SKM-1 treated with dmso at 0.1 percent for 144 hours (cell line): ENCODE results near the gene UCK2.
A peak's percentile ranks its signal among the peaks of the same experiment; 100 is the strongest.

ENCODE experiments used
- DNase-seq: peaks from one replicate; lab custom pipeline; 2025; ENCODE audit not compliant: unreplicated experiment; lab: John Stamatoyannopoulos, UW

UCK2 gene

DNA sequence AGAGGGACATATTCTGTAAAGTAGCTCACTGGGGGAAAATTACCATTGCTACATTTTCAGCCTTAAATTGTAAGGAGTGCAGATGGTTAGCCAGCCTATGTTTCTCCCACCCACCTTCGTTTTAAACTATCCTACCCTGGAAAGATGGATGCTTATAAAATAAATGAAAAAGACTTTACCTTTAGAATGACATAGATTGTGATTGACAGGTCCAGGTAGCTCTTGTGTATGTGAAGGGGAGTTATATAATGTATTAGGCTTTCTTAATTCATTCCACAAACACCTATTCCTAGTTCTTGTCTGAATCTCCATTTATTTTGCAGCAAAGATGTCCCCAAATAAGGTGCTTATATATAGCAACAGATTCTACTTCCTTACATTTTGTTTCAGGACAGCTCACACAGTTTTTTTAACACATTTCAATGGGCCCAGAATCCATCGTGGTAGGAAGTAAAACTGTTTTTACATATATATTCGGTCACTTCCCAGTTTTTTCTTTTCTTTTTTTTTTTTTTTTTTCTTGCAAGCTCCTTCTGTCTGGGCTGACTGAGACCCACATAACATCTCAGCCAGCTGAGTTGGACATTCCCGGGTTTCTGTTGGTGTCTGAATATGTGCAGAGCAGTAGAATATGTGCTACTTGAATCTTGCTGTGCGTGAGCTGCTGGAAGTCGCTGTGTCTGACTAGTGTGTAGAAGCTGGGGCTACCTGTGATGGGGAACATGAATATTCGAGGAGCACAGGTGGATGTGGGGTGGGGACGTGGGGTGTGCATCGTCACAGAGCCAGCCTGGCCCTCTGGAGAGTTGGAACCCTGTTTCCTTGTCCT, 27.8 kb downstream of the UCK2 start:
- DNase-seq: no peak

DNA sequence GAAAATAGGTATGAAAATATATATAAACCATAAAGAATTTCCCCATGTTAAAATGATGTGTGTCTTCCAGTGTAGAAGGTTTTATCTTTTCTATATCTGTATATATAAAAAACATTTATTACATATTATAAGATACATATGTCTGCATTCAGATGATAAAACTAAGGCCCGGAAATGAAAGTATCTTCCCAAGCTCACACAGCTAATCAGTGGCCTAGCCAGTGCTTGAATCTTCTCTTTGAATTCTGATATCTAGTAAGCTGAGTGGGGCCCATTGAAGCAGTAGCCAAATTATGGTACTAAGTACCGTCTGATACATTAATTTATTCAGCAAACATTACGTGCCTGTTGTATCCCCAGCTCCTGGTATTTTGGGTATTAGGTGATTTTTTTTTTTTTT, 28.6 kb downstream of the UCK2 start:
- DNase-seq: no peak

DNA sequence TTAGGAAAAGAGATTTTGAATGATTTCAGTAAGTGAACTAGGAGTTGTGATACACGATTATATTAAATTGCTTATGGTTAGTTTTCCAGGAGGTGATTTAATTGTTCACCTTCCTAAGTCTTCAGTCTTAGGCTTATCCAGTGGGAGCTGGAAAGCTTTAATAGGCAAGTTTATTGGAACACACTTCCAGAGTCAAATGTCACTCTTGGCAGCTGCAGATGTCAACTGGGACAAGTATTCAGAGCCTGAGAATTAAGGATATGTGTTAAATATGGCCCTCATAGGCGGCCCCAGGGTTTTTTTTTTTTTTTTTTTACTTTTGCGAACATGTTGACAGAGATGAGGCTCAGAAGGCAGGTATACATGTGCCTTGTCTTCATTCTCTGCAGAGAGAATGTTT, 29.2 kb downstream of the UCK2 start:
- DNase-seq: no peak

DNA sequence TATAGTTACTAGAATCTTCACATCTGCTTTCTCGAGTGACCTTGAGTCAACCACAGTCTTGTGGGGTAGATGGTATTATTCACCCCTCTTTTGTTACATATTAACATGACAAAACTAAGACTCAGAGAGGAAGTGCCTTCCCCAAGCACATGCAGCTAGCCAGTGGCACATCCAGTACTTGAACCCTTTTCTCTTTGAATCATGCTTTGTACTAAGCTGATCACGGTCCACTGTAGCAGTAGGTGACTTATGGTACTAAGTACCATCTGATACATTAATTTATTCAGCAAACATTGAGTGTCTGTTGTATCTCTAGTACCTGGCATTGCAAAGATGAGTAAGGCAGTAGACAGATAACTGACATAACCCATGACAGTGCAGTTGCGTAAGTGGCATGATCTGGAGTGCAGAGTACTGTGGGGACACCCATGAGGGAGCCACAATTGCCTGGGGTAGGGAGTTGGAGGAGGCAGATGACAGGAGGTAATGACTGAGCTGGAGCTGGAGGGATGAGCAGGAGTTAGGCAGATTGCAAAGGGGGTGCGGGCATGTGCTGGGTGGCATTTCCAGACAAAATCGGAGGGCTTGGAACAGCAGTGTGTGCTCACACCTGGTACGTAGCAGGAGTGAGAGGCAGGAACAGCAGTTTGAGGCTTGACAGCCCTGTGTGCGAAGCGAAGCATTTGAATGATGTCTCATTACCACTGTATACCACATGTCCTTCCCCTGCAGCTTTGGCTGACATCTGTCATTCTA, 29.8 kb downstream of the UCK2 start:
- no peak for DNase-seq

DNA sequence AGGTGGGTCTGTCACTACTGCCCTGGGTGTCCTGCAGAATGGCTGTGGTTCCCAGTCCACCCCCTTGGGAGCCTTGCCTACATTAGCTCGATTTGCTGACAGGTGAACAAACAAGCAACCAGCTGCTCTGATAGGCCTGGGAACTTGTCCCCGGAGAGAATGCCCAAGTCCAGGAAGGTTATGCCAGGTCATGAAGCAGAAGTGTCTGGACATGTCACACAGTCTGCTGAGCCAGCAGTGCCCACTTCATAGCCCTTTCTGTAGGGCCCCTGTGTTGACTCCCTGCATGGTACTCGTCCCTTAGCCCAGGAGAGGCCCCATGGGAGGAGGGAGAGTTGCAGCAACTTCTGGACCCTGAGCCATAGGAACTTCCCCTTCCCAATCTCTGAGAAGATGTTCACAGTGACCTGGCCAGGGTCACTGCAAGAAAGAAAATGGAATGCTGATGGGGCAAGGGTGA, 31.0 kb downstream of the UCK2 start:
- DNase-seq: no peak

DNA sequence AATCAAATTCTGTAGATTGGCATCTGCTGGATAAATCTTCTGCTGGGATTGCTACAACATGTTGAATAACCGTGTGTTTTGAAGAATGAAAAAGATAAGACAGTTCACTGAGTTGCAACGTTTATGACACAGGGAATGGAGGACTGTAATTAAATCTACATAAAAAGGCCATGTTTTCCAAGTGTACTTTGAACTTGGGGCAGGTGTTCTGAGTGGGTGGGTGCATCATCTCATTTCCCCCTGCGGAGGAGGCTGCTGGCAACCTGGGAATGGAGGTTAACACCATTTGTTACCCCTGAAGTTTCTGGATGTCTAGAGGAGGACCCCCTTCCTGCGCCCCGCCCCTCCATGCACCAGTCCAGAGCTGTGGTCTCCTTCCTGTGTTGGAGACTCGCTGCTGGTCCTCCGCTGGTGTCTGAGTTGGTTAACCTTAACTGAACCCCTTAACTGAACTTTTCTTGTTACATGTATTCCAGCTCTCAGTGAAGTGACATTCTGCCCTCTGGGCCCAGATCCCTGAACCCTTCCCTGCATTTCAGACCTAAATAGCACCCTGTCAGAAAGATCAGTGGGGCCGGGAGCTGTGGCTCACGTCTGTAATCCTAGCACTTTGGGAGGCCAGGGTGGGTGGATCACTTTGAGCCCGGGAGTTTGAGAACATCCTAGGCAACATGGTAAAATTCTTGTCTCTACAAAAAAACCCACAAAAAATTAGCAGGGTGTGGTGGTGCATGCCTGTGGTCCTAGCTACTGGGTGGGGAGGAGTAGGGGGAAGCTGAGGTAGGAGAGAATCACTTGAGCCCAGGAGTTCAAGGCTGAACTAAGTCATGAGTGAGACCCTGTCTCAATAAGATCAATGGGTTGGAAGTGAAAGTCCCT, 31.8 kb downstream of the UCK2 start:
- no peak for DNase-seq

DNA sequence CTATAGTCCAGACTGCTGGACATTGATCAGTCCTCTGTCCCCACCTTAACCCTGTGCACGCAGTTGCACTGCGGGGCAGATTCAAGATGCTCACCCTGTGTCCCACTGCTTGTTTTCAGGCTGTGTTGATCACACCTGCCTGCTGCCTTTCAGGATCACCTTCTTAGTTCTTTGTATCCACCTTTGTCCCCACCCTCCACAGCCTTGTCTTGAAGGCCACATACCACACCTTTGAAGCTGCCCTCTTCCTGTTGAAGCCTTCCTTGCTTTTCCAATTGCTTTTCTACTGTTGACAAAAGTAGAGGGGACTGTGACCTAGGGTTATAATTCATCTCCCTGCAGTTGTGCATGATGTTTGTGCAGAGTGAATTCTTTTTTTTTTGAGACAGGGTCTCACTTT, 32.7 kb downstream of the UCK2 start:
- DNase-seq: no peak

DNA sequence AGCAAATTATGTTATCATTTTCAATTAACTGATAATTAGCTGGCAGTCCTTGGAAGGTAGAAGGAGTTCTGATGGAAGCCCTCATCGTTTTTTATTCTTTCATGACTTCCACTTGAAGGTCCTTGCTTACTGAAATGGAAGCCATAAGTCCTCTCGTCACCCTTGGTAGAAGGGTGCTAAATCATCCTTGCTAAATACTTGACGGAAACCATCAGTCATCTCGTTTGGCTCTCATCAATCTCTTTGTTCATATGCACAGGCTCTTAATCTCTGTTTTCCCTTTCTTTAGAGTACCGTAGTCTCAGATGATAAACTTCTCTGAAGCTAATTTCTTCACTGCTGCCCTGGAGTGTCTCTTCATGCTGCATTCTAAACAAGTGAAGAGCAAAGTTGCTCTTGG, 34.5 kb downstream of the UCK2 start:
- no peak for DNase-seq

DNA sequence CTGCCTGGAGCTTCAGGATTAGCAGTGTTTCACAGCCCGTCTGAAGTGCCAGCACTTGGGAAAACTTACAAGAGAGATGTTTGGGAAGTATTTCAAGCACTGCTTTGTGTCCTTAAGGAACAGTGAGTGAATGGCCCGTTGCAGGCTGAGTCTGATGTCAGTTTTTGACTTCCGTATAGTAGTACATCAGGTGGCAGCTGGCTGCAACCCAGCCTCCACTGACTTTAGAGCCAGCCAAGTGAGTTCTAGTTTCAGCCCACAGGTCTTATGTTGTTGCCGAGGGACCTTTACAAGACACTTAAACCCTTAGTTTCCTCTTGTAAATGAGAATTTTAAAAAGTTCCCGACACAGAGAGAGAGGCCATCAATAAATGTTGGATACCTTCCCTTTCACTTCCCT, 35.0 kb downstream of the UCK2 start:
- DNase-seq: no peak

DNA sequence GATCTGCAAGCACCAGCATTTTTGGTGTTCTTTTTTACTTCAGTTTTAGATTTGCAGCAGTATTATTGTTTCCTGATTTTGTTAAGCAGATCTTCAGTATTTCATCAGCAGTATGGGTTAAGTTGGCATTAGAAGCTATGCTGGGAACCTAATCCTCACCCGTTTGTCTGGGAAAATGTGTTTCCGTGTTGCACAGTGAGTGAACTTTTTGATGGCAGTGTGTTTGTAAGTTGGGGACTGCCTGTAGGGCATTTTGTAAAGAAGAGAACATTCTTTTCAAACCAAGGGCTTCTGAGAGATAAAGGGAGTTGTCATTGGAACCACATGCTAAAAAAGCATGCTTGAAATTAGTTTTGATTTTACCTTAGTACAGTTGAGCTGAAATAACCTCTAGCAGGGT, 35.9 kb downstream of the UCK2 start:
- no peak for DNase-seq

DNA sequence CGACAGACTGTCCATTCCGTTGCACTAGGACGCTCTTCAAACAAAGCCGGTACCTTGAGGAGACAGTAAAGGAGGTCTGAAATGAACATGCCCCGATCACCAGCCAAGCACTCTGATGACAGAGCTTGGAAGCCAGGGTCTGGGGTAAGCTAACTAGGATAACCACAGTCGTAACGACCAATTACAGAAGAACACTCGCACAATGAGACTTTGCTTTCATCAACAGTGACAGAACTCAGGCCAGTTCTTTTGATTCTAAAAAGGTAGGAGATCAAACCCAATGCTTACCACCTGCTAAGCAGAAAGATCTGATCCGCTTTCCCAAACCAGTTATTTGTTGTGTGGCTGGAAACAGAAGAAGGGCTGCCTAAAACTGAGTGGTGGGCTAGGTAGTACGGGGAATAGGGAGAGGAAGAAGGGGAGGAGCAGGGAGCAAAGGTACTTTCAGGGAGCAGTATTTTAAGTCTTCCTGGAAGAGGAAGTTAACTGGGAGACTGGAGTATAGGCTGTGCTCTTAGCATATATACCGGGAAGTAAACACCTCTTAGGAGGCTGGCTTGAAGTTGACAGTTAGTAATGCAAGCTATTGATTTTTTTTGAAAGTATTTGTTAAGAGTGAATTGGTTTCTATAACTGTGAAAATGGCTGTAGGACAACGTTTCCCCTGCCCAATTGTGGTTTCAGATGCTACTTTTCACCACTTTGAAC, 38.4 kb downstream of the UCK2 start:
- no peak for DNase-seq

DNA sequence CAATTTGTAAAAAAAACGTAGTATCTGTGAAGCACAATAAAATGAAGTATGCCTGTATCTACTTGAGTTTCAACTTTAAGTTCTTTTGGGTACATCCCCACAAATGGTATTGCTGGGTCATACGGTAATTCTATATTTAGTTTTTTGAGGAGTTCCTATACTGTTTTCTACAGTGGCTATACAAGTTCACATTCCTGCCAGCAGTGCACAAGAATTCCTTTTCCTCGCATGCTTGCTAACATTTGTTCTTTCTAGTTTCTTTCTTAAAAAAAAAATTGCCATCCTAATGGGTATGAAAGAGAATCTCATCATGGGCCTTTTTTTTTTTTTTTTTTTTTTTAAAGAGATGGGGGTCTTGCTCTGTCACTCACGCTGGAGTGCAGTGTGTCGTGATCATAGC, 41.9 kb downstream of the UCK2 start:
- DNase-seq: no peak

DNA sequence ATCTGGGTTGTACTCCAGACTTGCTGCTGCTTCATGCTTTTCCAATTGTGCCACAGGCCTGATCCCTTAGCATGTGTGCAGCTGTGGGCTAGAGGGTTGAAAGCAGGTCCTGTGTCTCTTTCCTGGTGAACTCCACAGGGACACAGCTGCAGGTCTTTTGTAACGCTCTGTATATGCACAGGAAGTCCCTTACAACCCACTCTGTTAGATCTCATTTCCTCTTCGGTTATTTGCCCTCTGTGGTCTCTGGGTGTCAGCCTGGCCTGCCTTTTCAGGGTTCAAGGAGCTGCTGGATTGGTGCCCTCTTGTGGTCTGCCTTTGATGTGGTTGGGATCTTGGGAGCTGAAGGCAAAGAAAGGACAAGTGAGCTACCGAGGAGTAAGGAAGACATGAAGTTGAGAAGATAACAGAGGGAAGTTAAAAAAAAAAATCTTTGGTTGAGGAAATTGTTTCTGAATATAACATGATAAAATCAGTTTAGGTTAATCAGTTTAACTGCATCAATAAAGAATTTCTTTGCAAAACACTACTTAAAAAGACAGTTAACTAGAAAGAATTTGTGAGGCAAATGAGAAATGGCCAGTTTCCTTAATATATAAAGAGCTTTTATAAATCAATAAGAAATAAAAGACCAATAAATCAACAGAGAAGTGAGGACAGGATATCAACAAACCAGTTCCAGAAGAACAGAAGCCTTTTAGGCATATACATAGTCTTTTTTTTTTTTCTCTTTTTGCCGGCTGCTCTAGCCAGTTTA, 44.1 kb downstream of the UCK2 start:
- DNase-seq: peak; percentile 97

DNA sequence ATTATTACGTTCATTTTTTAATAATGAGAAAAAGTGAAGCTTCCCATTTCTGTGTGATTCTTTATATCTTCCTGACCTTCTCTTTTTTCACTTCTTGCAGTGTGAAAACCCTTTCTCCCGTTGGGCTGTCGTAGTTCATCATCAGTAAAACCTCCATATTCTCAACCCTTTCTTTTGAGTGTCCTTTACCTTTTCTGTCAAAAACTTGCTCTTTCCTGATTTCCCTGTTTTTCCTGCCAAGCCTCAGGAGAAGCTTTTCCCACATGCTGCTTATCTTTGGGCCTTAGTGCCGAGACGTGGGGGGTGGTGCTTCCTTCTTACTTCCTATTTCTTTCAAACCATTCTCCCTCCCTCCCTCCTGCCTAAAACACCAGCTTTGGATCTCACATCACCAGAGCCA, 46.1 kb downstream of the UCK2 start:
- DNase-seq: no peak

DNA sequence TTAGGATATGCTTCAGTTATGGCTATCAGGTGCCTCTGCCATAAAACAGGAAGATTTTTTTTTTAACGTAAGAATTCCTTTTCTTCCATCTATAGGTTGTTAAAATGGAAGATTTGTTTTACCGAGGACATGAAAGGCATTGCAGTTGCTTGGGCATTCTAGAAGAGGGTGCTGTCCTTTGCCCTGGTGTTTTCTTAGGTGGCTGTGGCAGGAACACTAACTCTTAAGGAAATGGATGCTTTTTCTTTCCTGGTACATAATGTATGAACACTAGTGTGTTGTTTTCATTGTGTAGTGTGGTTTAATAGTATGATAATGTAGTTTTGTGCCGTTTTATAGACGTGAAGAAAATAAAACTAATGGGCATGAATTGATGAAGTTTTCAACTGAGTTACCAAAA, 47.2 kb downstream of the UCK2 start:
- DNase-seq: no peak

DNA sequence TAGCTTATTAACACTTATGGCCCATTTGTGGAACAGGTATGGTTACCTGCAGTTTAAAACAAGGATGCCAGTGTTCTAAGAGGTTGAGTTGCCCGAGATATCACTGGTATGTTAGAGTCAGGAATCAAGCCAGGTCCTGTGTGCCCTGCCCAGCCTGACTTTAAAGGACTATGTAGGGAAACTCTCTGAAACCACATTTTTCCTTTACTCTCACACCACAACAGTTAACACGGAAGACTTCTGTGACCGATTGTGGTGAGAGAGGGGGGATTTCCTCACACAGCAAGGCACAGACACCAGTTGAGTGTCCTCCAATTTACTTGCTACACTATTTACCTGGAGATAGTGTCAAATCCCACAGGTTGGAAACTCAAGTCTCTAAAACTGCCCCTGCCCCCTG, 47.8 kb downstream of the UCK2 start:
- no peak for DNase-seq

DNA sequence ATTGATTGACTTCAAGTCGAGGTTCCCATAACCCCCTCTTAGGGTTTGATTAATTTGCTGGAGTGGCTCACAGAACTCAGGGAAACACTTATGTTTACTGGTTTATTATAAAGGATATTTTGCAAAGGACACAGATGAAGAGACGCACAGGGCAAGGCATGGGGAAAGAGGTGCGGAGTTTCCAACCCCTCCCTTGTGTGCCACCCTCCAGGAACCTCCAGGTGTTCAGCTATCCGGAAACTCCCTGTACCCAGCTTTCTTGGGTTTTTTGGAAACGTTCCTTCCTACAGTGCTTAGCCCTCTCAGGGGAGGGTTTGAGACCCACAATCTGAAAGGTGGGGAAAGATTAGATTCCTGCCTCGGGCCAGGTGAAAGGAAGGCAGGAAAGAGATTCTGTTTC, 48.2 kb downstream of the UCK2 start:
- no peak for DNase-seq

DNA sequence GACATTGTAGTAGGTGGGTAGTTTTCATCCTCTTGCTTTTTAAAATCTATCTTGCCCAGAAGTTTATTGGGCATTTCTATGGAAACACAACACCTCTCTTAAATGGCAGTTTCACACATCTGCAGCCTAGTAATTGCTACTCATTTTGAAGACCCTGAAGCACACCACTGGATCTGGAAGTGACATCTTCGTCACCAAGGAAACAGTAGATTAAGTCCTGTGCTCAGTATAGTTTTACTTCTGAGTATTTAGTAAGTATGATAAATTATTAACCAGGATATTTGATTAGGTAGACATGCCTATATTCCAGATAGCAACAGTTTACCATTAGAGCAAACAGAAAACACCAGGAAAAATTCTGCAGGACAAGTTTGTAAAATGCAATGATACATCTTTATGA, 48.7 kb downstream of the UCK2 start:
- no peak for DNase-seq

DNA sequence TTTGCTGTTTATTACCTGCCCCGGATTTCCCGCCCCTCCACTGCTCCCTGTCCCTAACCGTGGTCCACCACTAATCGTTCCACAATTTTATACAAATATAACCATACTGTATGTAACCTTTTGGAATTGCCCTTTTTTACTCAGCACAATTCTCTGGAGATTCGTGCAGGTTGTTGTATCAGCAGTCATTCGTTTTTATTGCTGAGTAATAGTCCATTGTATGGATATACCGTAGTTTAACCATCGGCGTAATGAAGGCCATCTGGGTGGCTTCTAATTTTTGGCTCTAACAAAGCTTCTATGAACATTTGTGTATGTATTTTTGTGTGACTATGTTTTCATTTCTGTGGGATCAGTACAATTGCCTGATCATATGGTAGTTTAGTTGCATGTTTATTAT, 50.0 kb downstream of the UCK2 start:
- no peak for DNase-seq

DNA sequence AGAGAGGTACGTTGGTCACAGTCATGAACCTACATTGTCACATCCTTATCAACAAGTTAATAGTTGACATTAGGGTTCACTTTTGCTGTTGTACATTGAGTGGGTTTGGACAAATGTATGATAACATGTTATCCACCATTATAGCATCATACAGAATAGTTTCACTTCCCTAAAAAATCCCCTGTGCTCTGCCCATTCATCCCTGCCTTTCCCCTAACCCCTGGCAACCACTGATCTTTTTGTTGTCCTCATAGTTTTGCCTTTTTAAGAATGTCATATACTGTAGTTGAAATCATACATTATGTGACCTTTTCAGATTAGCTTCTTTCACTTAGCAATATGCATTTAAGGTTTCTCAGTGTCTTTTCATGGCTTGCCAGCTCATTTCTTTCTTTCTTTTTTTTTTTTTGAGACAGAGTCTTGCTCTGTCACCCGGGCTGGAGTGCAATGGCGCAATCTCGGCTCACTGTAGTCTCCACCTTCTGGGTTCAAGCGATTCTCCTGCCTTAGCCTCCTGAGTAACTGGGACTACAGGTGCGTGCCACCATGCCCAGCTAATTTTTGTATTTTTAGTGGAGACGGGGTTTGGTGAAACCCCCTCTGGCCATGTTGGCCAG, 50.6 kb downstream of the UCK2 start:
- DNase-seq: no peak
